Suprapubic skin (tissue), 4 donors: Measurements from ENCODE around the gene KCTD18.

ENCODE experiments used
- POLR2A ChIP-seq, 2 donors: fragments of 450-650 bp; IDR thresholded peaks; one replicate each; pipeline ENCODE4 v1.6.1; 2017; ENCODE audit warnings: antibody characterized with exemption in 2 of 2, mild to moderate bottlenecking in 2 of 2, moderate library complexity in 2 of 2
- POLR2AphosphoS5 ChIP-seq, 3 donors: sonication (generic); formaldehyde crosslinking; IDR thresholded peaks; one replicate each; pipeline ENCODE4 v1.6.1; 2017; ENCODE audit warnings: antibody characterized with exemption in 3 of 3
- TF ChIP-seq, protein P1 (sequence below), 2 donors: fragments of 200-600 bp in 1 of 2; fragments of 450-650 bp in 1 of 2; sonication (generic) in 1 of 2; IDR thresholded peaks; one replicate each; pipeline ENCODE4 v1.5.1; 2016 to 2019; ENCODE audit warnings: antibody characterized with exemption in 2 of 2, mild to moderate bottlenecking in 1 of 2, moderate library complexity in 1 of 2

DNA sequence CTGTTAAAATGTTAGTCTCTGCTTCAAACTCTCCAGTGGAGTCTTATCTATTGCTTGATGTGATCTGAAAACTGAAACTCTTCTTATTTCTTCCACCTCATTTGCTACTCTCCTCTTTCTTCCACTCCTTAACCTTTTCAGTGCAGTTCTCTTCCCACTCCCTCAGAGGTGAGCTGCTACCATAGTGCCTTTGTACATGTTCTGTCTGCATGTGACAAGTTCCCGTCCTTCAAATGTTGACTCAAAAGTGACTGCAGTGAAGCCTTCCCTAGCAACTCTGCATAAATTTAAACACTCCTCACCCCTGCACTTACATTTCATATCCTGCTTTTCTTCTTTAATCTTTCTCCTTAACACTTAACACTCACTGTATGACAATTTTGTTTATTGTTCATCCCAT is 28.3 kb upstream of the KCTD18 start:
- TF ChIP-seq, protein P1, sequence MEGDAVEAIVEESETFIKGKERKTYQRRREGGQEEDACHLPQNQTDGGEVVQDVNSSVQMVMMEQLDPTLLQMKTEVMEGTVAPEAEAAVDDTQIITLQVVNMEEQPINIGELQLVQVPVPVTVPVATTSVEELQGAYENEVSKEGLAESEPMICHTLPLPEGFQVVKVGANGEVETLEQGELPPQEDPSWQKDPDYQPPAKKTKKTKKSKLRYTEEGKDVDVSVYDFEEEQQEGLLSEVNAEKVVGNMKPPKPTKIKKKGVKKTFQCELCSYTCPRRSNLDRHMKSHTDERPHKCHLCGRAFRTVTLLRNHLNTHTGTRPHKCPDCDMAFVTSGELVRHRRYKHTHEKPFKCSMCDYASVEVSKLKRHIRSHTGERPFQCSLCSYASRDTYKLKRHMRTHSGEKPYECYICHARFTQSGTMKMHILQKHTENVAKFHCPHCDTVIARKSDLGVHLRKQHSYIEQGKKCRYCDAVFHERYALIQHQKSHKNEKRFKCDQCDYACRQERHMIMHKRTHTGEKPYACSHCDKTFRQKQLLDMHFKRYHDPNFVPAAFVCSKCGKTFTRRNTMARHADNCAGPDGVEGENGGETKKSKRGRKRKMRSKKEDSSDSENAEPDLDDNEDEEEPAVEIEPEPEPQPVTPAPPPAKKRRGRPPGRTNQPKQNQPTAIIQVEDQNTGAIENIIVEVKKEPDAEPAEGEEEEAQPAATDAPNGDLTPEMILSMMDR (IDR thresholded peaks at IDR 0.05): no peak
- TF ChIP-seq POLR2AphosphoS5 (IDR thresholded peaks at IDR 0.05) (no peak), POLR2A (IDR thresholded peaks at IDR 0.05) (no peak)
